Progenitor cell of endocrine pancreas (in vitro differentiated cells): ENCODE results near the gene H2AZ2. TPM values are rescaled to one million over a fixed set of nuclear protein-coding genes. Genes with fewer than 3 reads are reported as not detected.

Source experiments
- DNase-seq: peaks from one replicate; pipeline ENCODE4 v3.0.0; 2021; ENCODE audit warnings: low spot score; ENCODE audit not compliant: unreplicated experiment
- H3K27ac Mint-ChIP-seq: 2 replicates; pipeline ENCODE4 v1.8.0; 2021; ENCODE audit warnings: mild to moderate bottlenecking, moderate library complexity, mixed read lengths
- H3K27me3 Mint-ChIP-seq: 2 replicates; pipeline ENCODE4 v1.8.0; 2021; ENCODE audit warnings: mixed read lengths
- H3K36me3 Mint-ChIP-seq: 2 replicates; pipeline ENCODE4 v1.8.0; 2022; ENCODE audit warnings: mixed read lengths; ENCODE audit not compliant: insufficient read depth
- H3K4me1 Mint-ChIP-seq: 2 replicates; pipeline ENCODE4 v1.8.0; 2021; ENCODE audit warnings: low read depth, mixed read lengths
- H3K4me3 Mint-ChIP-seq: 2 replicates; pipeline ENCODE4 v1.8.0; 2021; ENCODE audit warnings: low read depth, mild to moderate bottlenecking, moderate library complexity, mixed read lengths
- H3K9me3 Mint-ChIP-seq: 2 replicates; pipeline ENCODE4 v1.8.0; 2021; ENCODE audit warnings: low read depth, mixed read lengths
- CTCF ChIP-seq: fragments of 200-600 bp; sonication (generic); IDR thresholded peaks from one replicate; pipeline ENCODE4 v1.5.0; 2021; ENCODE audit warnings: antibody characterized with exemption, mild to moderate bottlenecking; ENCODE audit not compliant: unreplicated experiment
- total RNA-seq: library from RNA; stranded (reverse); gene quantifications from 2 replicates; pipeline ENCODE4 v1.2.1, GENCODE V29; 2021

The H2AZ2 gene
- total RNA-seq, 1 donor from 2014 or later = 244 TPM

- H3K4me3 Mint-ChIP-seq = no peak overlapping the region
- no peak for DNase-seq
- no peaks in the 10 kb centered on the region for H3K27me3 Mint-ChIP-seq
- no peak for TF ChIP-seq CTCF
- peaks cover 2% of the 10 kb centered on the region for H3K36me3 Mint-ChIP-seq
- H3K4me1 Mint-ChIP-seq = peaks cover 10% of the 10 kb centered on the region
- no peaks in the 10 kb centered on the region for H3K9me3 Mint-ChIP-seq
- no peak overlapping the region for H3K27ac Mint-ChIP-seq
These were observed 53.6 kb downstream of the H2AZ2 start for GRCh38 chr7:44794331-44794730.

GRCh38 chr7:44793919-44794318 is 54.0 kb downstream of the H2AZ2 start:
- Mint-ChIP-seq H3K27ac (no peak overlapping the region), H3K4me1 (peaks cover 10% of the 10 kb centered on the region), H3K27me3 (no peaks in the 10 kb centered on the region), H3K9me3 (no peaks in the 10 kb centered on the region), H3K36me3 (peaks cover 2% of the 10 kb centered on the region), H3K4me3 (no peak overlapping the region)
- no peak for TF ChIP-seq CTCF
- DNase-seq = no peak

GRCh38 chr7:44791278-44792219 is 56.3 kb downstream of the H2AZ2 start:
- Mint-ChIP-seq H3K27ac (no peak overlapping the region), H3K4me1 (no peaks in the 10 kb centered on the region), H3K27me3 (no peaks in the 10 kb centered on the region), H3K36me3 (no peaks in the 10 kb centered on the region), H3K9me3 (no peaks in the 10 kb centered on the region), H3K4me3 (no peak overlapping the region)
- no peak for DNase-seq
- TF ChIP-seq CTCF = no peak

GRCh38 chr7:44789990-44790389 is 57.9 kb downstream of the H2AZ2 start:
- no peak overlapping the region for H3K27ac Mint-ChIP-seq

GRCh38 chr7:44787762-44788161 is 60.1 kb downstream of the H2AZ2 start:
- no peak for TF ChIP-seq CTCF
- Mint-ChIP-seq H3K36me3 (peaks cover 1% of the 10 kb centered on the region), H3K4me3 (no peak overlapping the region), H3K27ac (no peak overlapping the region), H3K27me3 (no peaks in the 10 kb centered on the region), H3K9me3 (peaks cover 5% of the 10 kb centered on the region), H3K4me1 (peaks cover 2% of the 10 kb centered on the region)
- DNase-seq = no peak

More at GRCh38 chr7:44789990-44790389, 57.9 kb downstream of the H2AZ2 start:
- H3K4me1 Mint-ChIP-seq = no peaks in the 10 kb centered on the region
- no peaks in the 10 kb centered on the region for H3K27me3 Mint-ChIP-seq
- H3K36me3 Mint-ChIP-seq = no peaks in the 10 kb centered on the region
- no peak for TF ChIP-seq CTCF
- no peak overlapping the region for H3K4me3 Mint-ChIP-seq
- no peaks in the 10 kb centered on the region for H3K9me3 Mint-ChIP-seq
- no peak for DNase-seq
